CD1c-positive myeloid dendritic cell (primary cell): ENCODE data around the gene NPLOC4.
A peak's percentile ranks its signal among the peaks of the same experiment; 100 is the strongest.
"Not testable (repeated sequence)": the region's sequence is repeated elsewhere in the genome, so short reads cannot be mapped to it uniquely, and the experiment has no call there.

Experiments
- DNase-seq: peaks from one replicate; pipeline ENCODE4 v3.0.0-alpha.2; 2016; ENCODE audit errors: extremely low spot score

Gene NPLOC4

GRCh38 chr17:81584771-81585170 is 52.1 kb downstream of the NPLOC4 start:
- not testable (repeated sequence) for DNase-seq

GRCh38 chr17:81583589-81584342 is 53.1 kb downstream of the NPLOC4 start:
- no peak for DNase-seq

- no peak for DNase-seq
These were observed 54.2 kb downstream of the NPLOC4 start for GRCh38 chr17:81582749-81583148.

GRCh38 chr17:81582341-81582740 is 54.6 kb downstream of the NPLOC4 start:
- no peak for DNase-seq

DNA sequence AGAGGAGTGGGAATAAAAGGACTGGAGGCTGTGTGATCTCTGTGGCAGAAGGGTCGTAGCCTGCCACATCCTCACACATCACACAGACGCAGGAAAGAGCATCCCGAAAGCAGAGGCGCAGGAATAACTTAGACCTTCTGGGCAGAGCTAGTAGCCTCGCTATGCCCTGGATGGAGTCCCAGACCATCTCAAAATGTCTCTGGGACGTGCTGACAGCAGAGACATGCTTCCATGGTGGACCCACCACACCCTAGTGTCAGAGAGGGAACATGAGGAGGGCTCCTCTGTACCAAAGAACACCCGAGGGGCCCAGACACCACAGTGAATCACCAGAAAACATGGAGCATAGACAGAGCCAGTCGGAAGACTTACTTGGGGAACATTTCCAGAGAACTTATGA is 55.2 kb downstream of the NPLOC4 start:
- no peak for DNase-seq

DNA sequence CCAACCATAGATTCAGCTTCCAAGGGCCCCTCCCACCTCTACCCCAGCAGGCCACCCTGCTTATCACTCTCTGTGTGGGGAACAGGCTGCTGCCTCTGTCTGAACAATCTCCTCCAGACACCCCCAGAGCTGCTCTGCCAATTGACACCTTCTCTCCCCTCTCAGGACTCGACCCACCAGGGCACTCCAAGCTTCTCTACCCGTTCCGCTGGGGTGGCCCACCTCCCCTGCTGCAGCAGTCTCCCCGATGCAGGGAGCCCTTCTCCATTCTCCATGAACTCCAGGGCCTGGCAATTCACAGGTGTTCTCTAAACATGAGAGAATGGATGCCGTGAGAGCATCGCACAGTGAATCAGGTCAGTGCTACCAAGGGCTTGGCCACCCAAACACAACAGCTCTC is 56.4 kb downstream of the NPLOC4 start:
- no peak for DNase-seq

- no peak for DNase-seq
These were observed 57.0 kb downstream of the NPLOC4 start for GRCh38 chr17:81579821-81580321.

GRCh38 chr17:81579298-81579697 is 57.6 kb downstream of the NPLOC4 start:
- DNase-seq, result no peak

DNA sequence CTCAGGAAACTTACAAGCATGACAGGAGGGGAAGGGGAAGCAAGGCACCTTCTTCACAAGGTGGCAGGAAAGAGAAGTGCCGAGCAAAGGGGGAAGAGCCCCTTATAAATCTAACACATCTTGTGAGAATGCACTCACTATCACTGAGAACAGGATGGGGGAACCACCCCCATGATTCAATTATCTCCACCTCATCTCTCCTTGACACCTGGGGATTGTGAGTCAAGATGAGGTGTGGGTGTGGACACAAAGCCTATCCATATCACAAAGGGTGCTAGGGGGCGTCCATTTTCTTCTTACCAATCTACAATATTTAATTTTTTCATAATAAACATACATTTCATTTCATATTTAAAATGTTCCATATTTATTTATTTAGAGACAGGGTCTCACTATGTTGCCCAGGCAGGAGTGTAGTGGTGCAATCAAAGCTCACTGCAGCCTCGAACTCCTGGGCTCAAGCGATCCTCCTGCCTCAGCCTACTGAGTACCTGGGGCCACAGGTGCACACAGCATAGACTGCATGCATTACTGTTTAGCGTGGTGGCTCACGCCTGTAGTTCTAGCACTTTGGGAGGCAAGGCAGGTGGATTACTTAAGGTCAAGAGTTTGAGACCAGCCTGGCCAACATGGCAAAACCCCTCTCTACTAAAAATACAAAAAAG is 58.2 kb downstream of the NPLOC4 start:
- no peak for DNase-seq

DNA sequence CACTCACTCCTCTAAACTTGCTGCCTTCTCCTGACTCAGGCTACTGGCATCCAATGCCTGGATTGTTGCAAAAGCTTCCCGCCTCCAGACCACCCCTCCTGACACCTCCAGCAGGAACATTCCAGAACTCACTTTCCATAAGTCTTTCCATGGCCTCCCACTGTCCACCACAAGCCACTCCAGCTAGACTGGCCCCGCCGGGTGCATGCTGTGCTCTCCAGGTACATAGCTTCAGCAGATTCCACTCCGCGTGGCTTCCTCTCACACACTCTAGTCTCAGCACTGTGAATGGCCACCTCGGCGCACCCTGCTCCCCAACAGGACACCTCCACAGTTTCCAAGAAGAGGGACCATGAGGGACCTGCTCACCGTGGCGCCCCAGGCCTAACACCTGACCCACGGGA is 58.9 kb downstream of the NPLOC4 start:
- DNase-seq, result no peak

DNA sequence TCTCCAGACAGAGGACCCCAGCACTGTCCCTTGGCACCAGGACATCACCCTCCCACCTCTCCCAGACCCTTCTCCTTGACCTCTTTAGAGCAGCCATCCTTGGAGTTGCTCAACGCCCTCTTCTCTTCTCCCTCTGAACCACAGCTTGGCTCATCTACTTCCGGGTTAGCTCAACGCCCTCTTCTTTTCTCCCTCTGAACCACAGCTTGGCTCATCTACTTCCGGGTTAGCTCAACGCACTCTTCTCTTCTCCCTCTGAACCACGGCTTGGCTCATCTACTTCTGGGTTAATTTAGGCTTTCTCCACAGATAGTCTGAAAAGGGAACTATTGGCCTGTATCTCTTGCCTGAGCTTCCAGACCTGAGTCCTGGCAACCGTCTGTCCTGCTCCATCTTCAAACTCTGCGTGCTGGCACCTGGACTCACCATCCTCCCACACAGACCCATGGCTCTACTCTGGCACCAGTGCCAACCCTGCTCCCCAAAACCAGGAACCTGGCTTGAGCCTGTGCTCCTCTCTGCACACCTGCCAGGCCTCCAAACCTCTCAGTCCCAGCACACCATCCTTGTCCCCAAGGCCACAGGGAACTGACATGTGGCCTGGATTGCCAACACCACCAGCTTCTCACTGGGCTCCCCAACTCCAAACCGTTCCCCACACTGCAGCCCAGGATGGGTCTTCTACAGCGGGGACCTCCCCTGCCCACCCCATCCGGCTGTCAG is 59.5 kb downstream of the NPLOC4 start:
- peak; percentile 78 for DNase-seq

GRCh38 chr17:81576621-81577277 is 60.2 kb downstream of the NPLOC4 start:
- DNase-seq, result no peak

DNA sequence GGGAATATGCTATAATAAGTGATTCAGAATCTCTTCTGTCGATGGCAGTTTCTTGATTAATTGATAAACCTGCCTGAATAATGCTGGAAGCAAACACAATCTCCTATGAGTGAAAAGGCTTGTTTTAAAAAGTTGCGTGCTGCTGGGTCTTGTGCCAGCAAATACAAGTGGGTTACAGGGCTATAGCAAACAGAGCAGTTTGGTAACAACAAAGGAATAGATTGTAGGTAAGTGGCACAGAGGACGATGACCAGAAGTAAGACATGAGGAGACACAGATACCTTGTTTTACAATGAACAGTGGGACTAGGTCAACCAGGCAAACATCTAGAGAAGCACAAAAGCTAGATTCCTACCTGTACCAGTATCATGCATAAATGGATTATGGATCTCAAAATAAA is 61.1 kb downstream of the NPLOC4 start:
- no peak for DNase-seq

GRCh38 chr17:81574643-81574956 is 62.3 kb downstream of the NPLOC4 start:
- no peak for DNase-seq

GRCh38 chr17:81573794-81574642 is 62.9 kb downstream of the NPLOC4 start:
- no peak for DNase-seq

DNA sequence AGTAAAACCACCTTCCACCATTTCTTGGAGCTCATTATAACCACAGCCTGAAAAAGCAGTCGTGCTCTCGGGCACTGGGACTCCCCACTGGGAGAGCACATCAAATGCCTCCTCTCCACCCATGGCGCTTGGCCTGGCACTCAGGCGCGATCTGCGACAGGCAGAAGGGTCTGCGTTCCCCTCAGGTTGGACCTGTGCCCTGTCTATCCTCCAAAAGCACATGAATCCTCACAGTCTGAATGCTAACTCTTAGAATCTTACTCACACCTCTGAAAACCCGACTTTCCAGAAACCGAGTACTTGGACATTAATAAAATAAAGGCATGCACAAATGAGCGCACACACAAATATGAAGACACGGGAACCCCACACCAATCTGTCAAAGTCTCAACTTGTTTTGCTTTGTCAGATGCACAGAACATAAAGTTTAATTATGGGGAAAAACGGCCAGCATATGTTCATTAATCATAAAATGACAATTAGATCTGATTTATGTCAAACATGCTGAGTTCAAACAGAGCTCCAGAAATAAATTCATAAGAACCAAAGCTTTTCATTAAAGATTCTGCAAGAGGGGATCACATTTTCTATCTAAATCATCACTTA is 64.2 kb downstream of the NPLOC4 start:
- DNase-seq, result no peak

DNA sequence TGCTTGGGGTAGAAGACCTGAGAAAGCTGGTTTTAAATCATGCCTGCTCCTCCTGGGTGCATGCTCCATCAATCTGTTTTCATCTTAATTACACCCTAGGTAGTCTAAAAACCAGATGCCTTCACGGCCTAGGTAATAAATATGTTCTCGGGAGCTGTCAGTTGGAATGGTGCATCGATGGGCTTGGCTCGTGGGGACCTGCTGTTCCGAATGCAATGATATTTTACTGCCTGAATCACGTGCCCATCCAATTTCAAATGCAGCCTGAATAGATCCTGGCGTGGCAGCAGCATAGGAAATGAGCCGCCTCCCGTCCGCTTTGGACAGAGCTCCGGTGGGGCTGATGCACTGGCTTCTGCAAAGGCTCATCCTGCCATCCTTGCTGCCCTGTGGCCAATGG is 65.9 kb downstream of the NPLOC4 start:
- no peak for DNase-seq

DNA sequence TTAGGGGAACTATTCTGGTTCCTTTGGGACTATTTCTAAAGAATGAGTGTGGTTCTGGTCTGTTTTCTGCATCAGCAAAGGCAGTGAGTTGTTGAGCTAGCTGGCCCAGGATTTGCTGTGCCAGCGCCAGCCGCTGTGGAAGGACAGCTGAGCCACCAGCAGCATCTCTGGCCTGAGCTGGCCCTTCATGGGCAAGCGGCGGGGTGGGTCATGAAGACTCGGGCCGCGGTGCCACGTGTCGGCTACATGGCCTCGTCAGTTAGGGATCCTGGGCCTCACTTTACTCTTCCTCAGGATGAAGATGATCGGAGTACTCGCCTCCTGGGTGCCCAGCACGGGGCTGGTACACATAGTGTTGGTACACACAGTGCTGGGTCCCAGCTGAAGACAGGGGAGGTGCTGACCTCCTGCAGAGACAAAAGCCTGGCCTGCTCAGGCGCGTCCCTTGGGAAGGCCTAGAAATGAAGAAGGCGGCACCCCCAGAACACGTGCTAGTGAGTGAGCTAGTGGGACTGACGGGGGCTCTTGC is 66.9 kb downstream of the NPLOC4 start:
- DNase-seq, result no peak

DNA sequence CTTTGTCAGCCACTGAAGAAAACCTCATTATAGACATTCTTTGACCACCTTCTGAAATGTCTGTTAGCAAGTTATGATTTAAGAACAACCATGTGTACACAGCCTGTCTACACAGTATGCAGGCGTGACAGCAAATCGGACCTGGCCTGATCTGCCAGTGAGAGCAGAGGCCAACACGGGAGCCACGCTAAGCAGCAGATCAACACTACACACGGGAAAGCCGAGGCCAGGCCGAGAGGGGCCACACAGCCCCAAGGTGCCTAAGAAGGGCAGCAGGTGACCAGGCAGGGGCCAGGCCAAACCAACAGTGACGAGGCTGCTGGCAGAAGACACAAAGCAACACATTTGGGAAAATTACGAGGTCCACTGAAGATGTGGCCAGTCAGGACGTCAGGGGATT is 68.5 kb downstream of the NPLOC4 start:
- no peak for DNase-seq

DNA sequence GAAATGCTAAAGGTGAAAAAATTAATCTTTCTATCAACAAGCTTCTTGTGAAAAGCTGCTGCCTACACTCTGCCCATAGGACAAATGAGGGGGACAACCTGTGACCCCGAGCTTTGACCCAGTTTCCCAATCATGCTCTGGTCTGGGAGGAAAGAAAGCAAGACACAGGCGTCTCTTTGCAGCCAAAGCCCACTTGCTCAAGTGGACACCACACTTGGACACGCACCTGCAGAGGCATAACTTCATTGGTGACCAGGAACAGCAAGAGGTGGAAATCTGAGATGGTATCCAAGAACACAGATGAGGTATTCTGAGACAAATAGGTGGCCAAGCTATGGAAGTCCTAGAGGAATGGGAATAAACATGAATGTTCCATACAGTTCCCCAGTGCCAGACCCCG is 69.7 kb downstream of the NPLOC4 start:
- no peak for DNase-seq
